Activated naive CD4-positive, alpha-beta T cell treated with anti-CD3 and anti-CD28 coated beads, Interleukin-2, amount 50 U/mL, for 72 hours (primary cell): Measurements from ENCODE around the gene MYBBP1A. TPM values are rescaled to one million over a fixed set of nuclear protein-coding genes. Genes with fewer than 3 reads are reported as not detected.

Experiments
- ATAC-seq, 2 donors: fragments of 150-1000 bp; cut with Tn5 transposase; 2 replicates each; pipeline ENCODE4 v1.10.0; 2021; ENCODE audit warnings: mild to moderate bottlenecking in 2 of 2, moderate library complexity in 2 of 2
- DNase-seq, 2 donors: peaks; one replicate each; pipeline ENCODE4 v3.0.0; 2021 to 2022; ENCODE audit warnings: low spot score in 2 of 2
- H3K27ac Mint-ChIP-seq, 2 donors: one replicate each; pipeline ENCODE4 v1.8.0; 2022; ENCODE audit warnings: mild to moderate bottlenecking in 2 of 2, mixed read lengths in 2 of 2
- H3K36me3 Mint-ChIP-seq, 2 donors: one replicate each; pipeline ENCODE4 v1.8.0; 2022; ENCODE audit warnings: mixed read lengths in 2 of 2
- H3K9me3 Mint-ChIP-seq, 2 donors: one replicate each; pipeline ENCODE4 v1.8.0; 2022; ENCODE audit warnings: mixed read lengths in 2 of 2
- total RNA-seq, 2 donors: library from RNA; stranded (reverse); gene quantifications; one replicate each; pipeline ENCODE4 v1.2.3, GENCODE V29; 2022

Gene MYBBP1A
- total RNA-seq, 2 donors from 2014 or later, result 62.3 to 71.3 TPM

GRCh38 chr17:4547118-4547906 lies 7.9 kb downstream of the MYBBP1A start:
- peaks cover 0 to 7% of the 10 kb centered on the region in 2 donors for H3K36me3 Mint-ChIP-seq

GRCh38 chr17:4545217-4545951 lies 9.8 kb downstream of the MYBBP1A start:
- Mint-ChIP-seq H3K27ac (no peak overlapping the region), H3K9me3 (no peaks in the 10 kb centered on the region), H3K36me3 (no peaks in the 10 kb centered on the region)
- no peak for ATAC-seq
- no peak for DNase-seq

More at GRCh38 chr17:4547118-4547906, 7.9 kb downstream of the MYBBP1A start:
- ATAC-seq, result no peak
- no peak for DNase-seq
- Mint-ChIP-seq H3K9me3 (no peaks in the 10 kb centered on the region), H3K27ac (no peak overlapping the region)

DNA sequence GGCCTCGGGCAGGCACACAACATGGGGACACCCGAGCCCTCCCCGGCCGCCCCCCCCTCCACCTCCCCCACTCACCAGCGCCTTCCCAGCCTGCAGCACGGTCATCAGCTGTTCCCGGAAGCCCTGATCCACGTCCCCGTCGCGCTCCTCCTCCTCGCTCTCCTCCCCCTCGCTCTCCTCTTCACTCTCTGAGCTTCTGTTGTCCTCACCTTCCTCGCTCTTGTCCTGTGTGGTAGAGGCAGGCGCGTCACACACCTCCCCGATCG lies 10.3 kb downstream of the MYBBP1A start:
- no peak overlapping the region for H3K27ac Mint-ChIP-seq
- DNase-seq, result no peak
- ATAC-seq, result no peak
- no peaks in the 10 kb centered on the region for H3K36me3 Mint-ChIP-seq
- H3K9me3 Mint-ChIP-seq, result no peaks in the 10 kb centered on the region

- Mint-ChIP-seq H3K36me3 (no peaks in the 10 kb centered on the region), H3K27ac (peak overlapping the region in 1 of 2 donors; percentile 15), H3K9me3 (no peaks in the 10 kb centered on the region)
- DNase-seq (no peak), ATAC-seq (no peak)
Measured at GRCh38 chr17:4544135-4544950, 10.8 kb downstream of the MYBBP1A start.

DNA sequence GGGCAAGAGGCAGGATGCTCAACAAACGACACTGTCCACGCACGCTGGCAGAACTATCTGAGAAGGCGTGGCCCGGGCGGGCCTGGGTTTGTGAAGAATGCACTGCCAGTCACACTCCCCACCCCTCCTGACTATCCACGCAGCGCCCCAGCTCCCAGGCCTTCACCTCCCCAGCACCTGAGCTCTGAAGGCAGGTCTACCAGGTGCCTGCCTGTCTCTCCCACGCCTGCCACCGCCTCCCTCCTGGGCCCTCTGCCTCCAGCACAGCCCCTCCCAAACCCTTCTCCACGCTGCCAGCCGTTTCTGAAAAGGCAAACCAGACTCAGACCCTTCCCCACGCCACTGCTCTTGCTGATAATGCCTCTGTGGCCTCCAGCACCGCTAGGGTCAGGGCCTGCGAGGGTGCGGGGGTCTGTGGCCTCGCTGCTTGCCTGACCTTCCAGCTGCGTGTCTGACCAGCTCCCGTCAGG lies 11.6 kb downstream of the MYBBP1A start:
- Mint-ChIP-seq H3K36me3 (no peaks in the 10 kb centered on the region), H3K27ac (no peak overlapping the region), H3K9me3 (no peaks in the 10 kb centered on the region)
- ATAC-seq (no peak), DNase-seq (no peak)

DNA sequence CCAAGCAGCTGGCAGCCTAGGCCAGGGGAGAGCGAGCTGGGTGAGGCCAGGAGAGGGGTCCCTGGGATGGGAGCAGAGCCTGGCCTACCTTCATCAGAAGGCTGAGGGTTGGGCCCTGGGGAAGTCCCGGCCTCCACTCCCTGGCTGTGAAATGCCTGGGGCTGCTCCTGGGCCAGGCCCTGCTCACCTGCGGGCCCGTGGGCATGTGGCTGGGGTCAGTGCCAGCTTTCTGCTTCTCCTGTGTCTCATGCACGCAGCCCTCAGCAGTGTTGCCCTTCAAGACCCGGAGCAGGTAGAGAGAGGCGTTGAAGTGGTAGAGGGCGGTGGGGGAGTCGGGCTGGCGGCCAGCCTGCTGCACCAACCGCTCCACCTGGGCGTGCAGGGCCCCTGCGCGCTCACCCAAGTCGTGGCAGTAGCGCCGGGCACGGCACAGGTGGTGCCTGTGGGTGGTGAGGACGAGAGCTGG lies 12.4 kb downstream of the MYBBP1A start:
- Mint-ChIP-seq H3K27ac (peak overlapping the region; percentile 69 to 91), H3K36me3 (no peaks in the 10 kb centered on the region), H3K9me3 (no peaks in the 10 kb centered on the region)
- ATAC-seq, result no peak
- DNase-seq, result no peak

DNA sequence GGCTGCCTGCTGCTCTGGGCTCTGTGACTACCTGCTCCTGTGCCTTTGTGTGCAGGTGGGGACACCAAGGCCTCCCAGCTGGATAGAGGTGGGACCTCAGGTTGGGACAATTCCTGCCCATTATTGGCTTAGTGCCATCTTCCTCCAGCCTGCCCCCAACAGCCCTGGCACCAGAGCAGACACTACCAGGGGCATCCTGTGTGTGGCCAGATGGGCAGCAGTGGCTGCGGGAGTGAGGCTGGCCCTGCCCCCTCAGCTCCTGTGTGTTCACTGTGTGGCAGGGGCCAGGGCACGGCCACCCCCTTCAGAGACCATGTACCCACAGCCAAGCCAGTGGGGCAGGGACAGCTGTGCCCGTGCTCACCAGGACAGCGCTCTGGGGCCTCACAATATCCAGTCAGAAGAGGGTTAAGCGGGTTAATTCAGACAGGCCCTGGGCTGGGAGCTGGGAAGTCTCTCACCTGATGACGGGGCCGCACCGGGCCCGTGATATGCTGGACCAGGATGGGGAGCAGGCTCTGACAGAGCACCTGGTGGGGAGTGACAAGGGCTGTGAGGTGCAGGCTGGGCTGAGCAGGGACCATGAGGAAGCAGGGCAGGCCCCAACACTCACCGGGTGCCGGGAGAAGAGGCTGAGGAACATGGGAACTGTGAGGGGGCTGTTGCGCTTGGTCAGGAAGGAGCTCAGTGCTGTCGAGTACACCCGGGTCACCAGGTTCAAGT lies 13.0 kb downstream of the MYBBP1A start:
- no peaks in the 10 kb centered on the region for H3K9me3 Mint-ChIP-seq

GRCh38 chr17:4541328-4542002 lies 13.7 kb downstream of the MYBBP1A start:
- no peaks in the 10 kb centered on the region for H3K9me3 Mint-ChIP-seq
- DNase-seq (no peak), ATAC-seq (no peak)
- H3K36me3 Mint-ChIP-seq, result no peaks in the 10 kb centered on the region
- H3K27ac Mint-ChIP-seq, result peak overlapping the region in 1 of 2 donors; percentile 69

More for the DNA sequence above, 13.0 kb downstream of the MYBBP1A start:
- ATAC-seq, result no peak
- no peak for DNase-seq
- Mint-ChIP-seq H3K27ac (peak overlapping the region; percentile 69 to 91), H3K36me3 (no peaks in the 10 kb centered on the region)

- no peaks in the 10 kb centered on the region for H3K36me3 Mint-ChIP-seq
- H3K9me3 Mint-ChIP-seq, result no peaks in the 10 kb centered on the region
- H3K27ac Mint-ChIP-seq, result peak overlapping the region in 1 of 2 donors; percentile 45
- ATAC-seq, result no peak
- no peak for DNase-seq
Measured at GRCh38 chr17:4540687-4541327, 14.4 kb downstream of the MYBBP1A start.

- H3K36me3 Mint-ChIP-seq, result no peaks in the 10 kb centered on the region
- no peak overlapping the region for H3K27ac Mint-ChIP-seq
- DNase-seq (no peak), ATAC-seq (no peak)
- no peaks in the 10 kb centered on the region for H3K9me3 Mint-ChIP-seq
Measured at GRCh38 chr17:4540224-4540651, 14.9 kb downstream of the MYBBP1A start.

GRCh38 chr17:4539576-4540223 lies 15.5 kb downstream of the MYBBP1A start:
- peak overlapping the region in 1 of 2 donors; percentile 50 for H3K27ac Mint-ChIP-seq
- H3K9me3 Mint-ChIP-seq, result no peaks in the 10 kb centered on the region
- no peak for ATAC-seq
- no peaks in the 10 kb centered on the region for H3K36me3 Mint-ChIP-seq
- no peak for DNase-seq

- Mint-ChIP-seq H3K9me3 (no peaks in the 10 kb centered on the region), H3K36me3 (no peaks in the 10 kb centered on the region), H3K27ac (no peak overlapping the region)
- DNase-seq (no peak), ATAC-seq (no peak)
Measured at GRCh38 chr17:4539025-4539424, 16.2 kb downstream of the MYBBP1A start.

GRCh38 chr17:4538236-4539002 lies 16.8 kb downstream of the MYBBP1A start:
- no peak overlapping the region for H3K27ac Mint-ChIP-seq
- H3K9me3 Mint-ChIP-seq, result no peaks in the 10 kb centered on the region
- DNase-seq (no peak), ATAC-seq (no peak)
- H3K36me3 Mint-ChIP-seq, result no peaks in the 10 kb centered on the region

- no peak for DNase-seq
- H3K27ac Mint-ChIP-seq, result no peak overlapping the region
- ATAC-seq, result no peak
Measured at GRCh38 chr17:4537451-4538235, 17.5 kb downstream of the MYBBP1A start.

More at GRCh38 chr17:4537451-4538235, 17.5 kb downstream of the MYBBP1A start:
- no peaks in the 10 kb centered on the region for H3K36me3 Mint-ChIP-seq
- no peaks in the 10 kb centered on the region for H3K9me3 Mint-ChIP-seq
